WERI-Rb-1 (cell line): ENCODE measurements around the gene SNX8.

Experiments used
- DNase-seq: peaks from one replicate; pipeline ENCODE4 v3.0.0-alpha.2; 2020
- H3K27ac ChIP-seq: fragments of 250-450 bp; sonication (Bioruptor Pico); 2 replicates; pipeline ENCODE4 v1.5.1; 2020; ENCODE audit warnings: mild to moderate bottlenecking, moderate library complexity
- H3K27me3 ChIP-seq: fragments of 250-450 bp; sonication (Bioruptor Pico); 2 replicates; pipeline ENCODE4 v1.5.1; 2021; ENCODE audit warnings: mild to moderate bottlenecking, low read depth, moderate library complexity; ENCODE audit not compliant: insufficient read depth, severe bottlenecking
- H3K36me3 ChIP-seq: fragments of 250-450 bp; sonication (Bioruptor Pico); 2 replicates; pipeline ENCODE4 v1.5.1; 2020; ENCODE audit warnings: mild to moderate bottlenecking, moderate library complexity
- H3K4me3 ChIP-seq: 2 replicates; pipeline ENCODE4 v1.5.1; 2011; ENCODE audit warnings: low read depth, mild to moderate bottlenecking, control low read depth, low read length
- H3K9me3 ChIP-seq: fragments of 250-450 bp; sonication (Bioruptor Pico); 2 replicates; pipeline ENCODE4 v1.5.1; 2021; ENCODE audit warnings: mild to moderate bottlenecking, moderate library complexity; ENCODE audit not compliant: severe bottlenecking
- CTCF ChIP-seq: IDR thresholded peaks from 2 replicates; pipeline ENCODE4 v1.5.1; 2011; ENCODE audit warnings: low read depth, mild to moderate bottlenecking, control low read depth, inconsistent platforms, low read length

The SNX8 gene

GRCh38 chr7:2331707-2332106 is 17.5 kb upstream of the SNX8 start:
- H3K27ac ChIP-seq: no peak overlapping the region
- DNase-seq: no peak
- H3K27me3 ChIP-seq: no peaks in the 10 kb centered on the region
- no peak overlapping the region for H3K4me3 ChIP-seq
- H3K9me3 ChIP-seq: no peaks in the 10 kb centered on the region
- H3K36me3 ChIP-seq: peaks cover 7% of the 10 kb centered on the region
- TF ChIP-seq CTCF: no peak

- H3K27me3 ChIP-seq: no peaks in the 10 kb centered on the region
- no peak overlapping the region for H3K4me3 ChIP-seq
- DNase-seq: no peak
- H3K27ac ChIP-seq: no peak overlapping the region
- TF ChIP-seq CTCF: no peak
- H3K9me3 ChIP-seq: no peaks in the 10 kb centered on the region
- H3K36me3 ChIP-seq: peaks cover 2% of the 10 kb centered on the region; the same call in 1 of the 2 replicates
Observed at GRCh38 chr7:2330493-2330892, 16.3 kb upstream of the SNX8 start.

GRCh38 chr7:2326951-2327350 is 12.7 kb upstream of the SNX8 start:
- no peak for DNase-seq
- H3K9me3 ChIP-seq: no peaks in the 10 kb centered on the region
- no peaks in the 10 kb centered on the region for H3K36me3 ChIP-seq
- no peaks in the 10 kb centered on the region for H3K27me3 ChIP-seq
- TF ChIP-seq CTCF: no peak
- no peak overlapping the region for H3K4me3 ChIP-seq
- H3K27ac ChIP-seq: no peak overlapping the region

GRCh38 chr7:2325162-2325561 is 10.9 kb upstream of the SNX8 start:
- no peak for TF ChIP-seq CTCF
- DNase-seq: no peak
- Histone ChIP-seq H3K9me3 (no peaks in the 10 kb centered on the region), H3K4me3 (no peak overlapping the region), H3K36me3 (no peaks in the 10 kb centered on the region), H3K27me3 (no peaks in the 10 kb centered on the region), H3K27ac (no peak overlapping the region)

- Histone ChIP-seq H3K9me3 (no peaks in the 10 kb centered on the region), H3K36me3 (no peaks in the 10 kb centered on the region), H3K27ac (no peak overlapping the region), H3K27me3 (no peaks in the 10 kb centered on the region), H3K4me3 (peak overlapping the region; percentile 1; the same call in 1 of the 2 replicates)
- peak; percentile 46 for TF ChIP-seq CTCF
- DNase-seq: peak; percentile 59
Observed at GRCh38 chr7:2321020-2321419, 6.8 kb upstream of the SNX8 start.

- H3K27ac ChIP-seq: no peak overlapping the region
- DNase-seq: no peak
- no peak overlapping the region for H3K4me3 ChIP-seq
- TF ChIP-seq CTCF: no peak
- H3K27me3 ChIP-seq: no peaks in the 10 kb centered on the region
- H3K36me3 ChIP-seq: no peaks in the 10 kb centered on the region
- H3K9me3 ChIP-seq: no peaks in the 10 kb centered on the region
Observed at GRCh38 chr7:2317556-2318293, 3.5 kb upstream of the SNX8 start.
